Lower leg skin (tissue), 3 donors: ENCODE data around the gene ADCY7.

Experiments
- CTCF ChIP-seq, 3 donors: fragments of 450-650 bp; IDR thresholded peaks; one replicate each; pipeline ENCODE4 v1.5.1; 2016; ENCODE audit warnings: antibody characterized with exemption in 3 of 3, mild to moderate bottlenecking in 3 of 3, moderate library complexity in 2 of 3
- POLR2A ChIP-seq, 2 donors: fragments of 450-650 bp; IDR thresholded peaks; one replicate each; pipeline ENCODE4 v1.6.1; 2016 to 2017; ENCODE audit warnings: antibody characterized with exemption in 2 of 2, mild to moderate bottlenecking in 1 of 2, moderate library complexity in 1 of 2

GRCh38 chr16:50316848-50317630 is 50.7 kb downstream of the ADCY7 start:
- TF ChIP-seq CTCF (IDR thresholded peaks at IDR 0.05) (no peak), POLR2A (IDR thresholded peaks at IDR 0.05) (no peak)
